ENCODE data around the gene GINS1. TPM values are rescaled to one million over a fixed set of nuclear protein-coding genes. Genes with fewer than 3 reads are reported as not detected.

GINS1 gene
- total RNA-seq, 1 donor from 2014 or later, result 53.9 TPM

GRCh38 chr20:25459111-25459830 is 51.8 kb downstream of the GINS1 start:
- Mint-ChIP-seq H3K4me1 (no peaks in the 10 kb centered on the region), H3K27me3 (ENCODE audit: low read depth) (no peaks in the 10 kb centered on the region), H3K36me3 (ENCODE audit: low read depth) (peaks cover 19% of the 10 kb centered on the region), H3K27ac (ENCODE audit: unreplicated experiment) (no peak overlapping the region), H3K9me3 (no peaks in the 10 kb centered on the region), H3K4me3 (no peak overlapping the region)
- DNase-seq (ENCODE audit: low read depth, low spot score), result no peak
- TF ChIP-seq CTCF (conservative IDR thresholded peaks at IDR 0.05), result no peak

- no peaks in the 10 kb centered on the region for H3K4me1 Mint-ChIP-seq
- H3K36me3 Mint-ChIP-seq (ENCODE audit: low read depth), result peaks cover 12% of the 10 kb centered on the region
- no peak for DNase-seq (ENCODE audit: low read depth, low spot score)
- H3K27ac Mint-ChIP-seq (ENCODE audit: unreplicated experiment), result no peak overlapping the region
- H3K9me3 Mint-ChIP-seq, result no peaks in the 10 kb centered on the region
- no peak overlapping the region for H3K4me3 Mint-ChIP-seq
- no peaks in the 10 kb centered on the region for H3K27me3 Mint-ChIP-seq (ENCODE audit: low read depth)
- no peak for TF ChIP-seq CTCF (conservative IDR thresholded peaks at IDR 0.05)
These were observed 52.6 kb downstream of the GINS1 start for GRCh38 chr20:25459916-25460535.

GRCh38 chr20:25460566-25461280 is 53.2 kb downstream of the GINS1 start:
- no peak for DNase-seq (ENCODE audit: low read depth, low spot score)
- TF ChIP-seq CTCF (conservative IDR thresholded peaks at IDR 0.05), result no peak
- no peaks in the 10 kb centered on the region for H3K27me3 Mint-ChIP-seq (ENCODE audit: low read depth)
- no peak overlapping the region for H3K4me3 Mint-ChIP-seq
- H3K36me3 Mint-ChIP-seq (ENCODE audit: low read depth), result peaks cover 7% of the 10 kb centered on the region
- no peak overlapping the region for H3K27ac Mint-ChIP-seq (ENCODE audit: unreplicated experiment)
- H3K4me1 Mint-ChIP-seq, result no peaks in the 10 kb centered on the region
- no peaks in the 10 kb centered on the region for H3K9me3 Mint-ChIP-seq

- TF ChIP-seq CTCF (conservative IDR thresholded peaks at IDR 0.05), result no peak
- H3K27ac Mint-ChIP-seq (ENCODE audit: unreplicated experiment), result no peak overlapping the region
- H3K36me3 Mint-ChIP-seq (ENCODE audit: low read depth), result peaks cover 7% of the 10 kb centered on the region
- no peak overlapping the region for H3K4me3 Mint-ChIP-seq
- DNase-seq (ENCODE audit: low read depth, low spot score), result no peak
- H3K27me3 Mint-ChIP-seq (ENCODE audit: low read depth), result no peaks in the 10 kb centered on the region
- H3K9me3 Mint-ChIP-seq, result no peaks in the 10 kb centered on the region
- no peaks in the 10 kb centered on the region for H3K4me1 Mint-ChIP-seq
These were observed 53.8 kb downstream of the GINS1 start for GRCh38 chr20:25461281-25461650.

GRCh38 chr20:25461786-25462545 is 54.5 kb downstream of the GINS1 start:
- H3K4me1 Mint-ChIP-seq, result no peaks in the 10 kb centered on the region
- DNase-seq (ENCODE audit: low read depth, low spot score), result no peak
- no peak overlapping the region for H3K4me3 Mint-ChIP-seq
- no peaks in the 10 kb centered on the region for H3K27me3 Mint-ChIP-seq (ENCODE audit: low read depth)
- H3K36me3 Mint-ChIP-seq (ENCODE audit: low read depth), result peaks cover 7% of the 10 kb centered on the region
- H3K9me3 Mint-ChIP-seq, result no peaks in the 10 kb centered on the region
- H3K27ac Mint-ChIP-seq (ENCODE audit: unreplicated experiment), result peak overlapping the region; percentile 75
- TF ChIP-seq CTCF (conservative IDR thresholded peaks at IDR 0.05), result no peak
